GM18526 (cell line): ENCODE measurements around the gene CCDC88C.

Source experiments
- POLR2A ChIP-seq: IDR thresholded peaks from 3 replicates; pipeline ENCODE4 v1.6.1; 2011; ENCODE audit not compliant: insufficient read length; ENCODE audit errors: extremely low read depth

CCDC88C gene

DNA sequence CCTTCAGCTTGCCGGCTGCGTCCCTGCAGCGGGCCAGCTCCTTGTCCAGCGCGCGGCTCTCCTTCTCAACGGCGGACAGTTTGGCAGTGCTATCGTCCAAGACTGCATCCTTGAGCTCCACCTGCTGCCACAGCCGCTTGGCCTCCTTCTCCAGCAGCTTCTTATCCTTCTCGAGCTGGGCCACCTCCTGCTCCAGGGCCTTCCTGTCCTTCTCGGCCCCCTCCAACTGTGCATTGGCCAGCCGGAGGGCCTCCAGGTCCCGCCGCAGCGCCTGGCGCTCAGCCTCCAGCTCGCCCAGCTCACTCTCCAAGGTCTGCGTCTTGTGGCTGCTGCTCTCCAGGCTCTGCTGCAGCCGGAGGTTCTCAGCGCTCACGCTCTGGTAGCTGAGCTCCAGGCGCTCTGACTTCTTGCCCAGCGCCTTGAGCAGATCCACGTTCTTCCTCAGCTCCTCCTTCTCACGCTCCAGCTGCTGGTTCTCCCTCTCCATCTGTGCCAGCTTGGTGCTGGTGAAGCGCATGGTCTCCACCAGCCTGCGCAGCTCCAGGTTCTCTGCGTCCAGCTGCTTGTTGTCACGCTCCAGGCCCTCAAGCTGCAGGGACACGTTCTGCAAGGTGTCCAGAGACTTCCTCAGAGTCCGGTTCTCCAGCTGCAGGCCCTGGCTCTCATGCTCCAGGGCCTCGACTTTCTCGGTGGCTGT lies 104.3 kb downstream of the CCDC88C start:
- no peak for TF ChIP-seq POLR2A

DNA sequence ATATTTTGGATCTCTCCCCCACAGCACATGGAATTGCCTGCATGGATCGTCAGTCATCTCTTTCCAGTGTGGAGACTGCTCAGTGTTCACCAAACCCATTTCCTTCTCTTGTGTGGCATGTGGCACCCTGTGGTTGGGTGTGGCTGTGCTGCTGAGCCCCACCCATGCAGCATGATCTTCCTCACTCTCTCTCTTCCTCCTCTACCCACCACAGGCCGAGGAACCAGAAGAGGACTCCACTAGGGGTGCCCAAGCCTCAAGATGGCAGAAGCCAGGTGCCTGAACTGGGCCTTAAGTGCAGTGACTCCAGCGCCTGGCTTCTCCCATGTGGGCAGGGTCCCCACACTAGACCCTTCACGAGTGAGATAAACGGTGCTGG lies 106.3 kb downstream of the CCDC88C start:
- no peak for TF ChIP-seq POLR2A

DNA sequence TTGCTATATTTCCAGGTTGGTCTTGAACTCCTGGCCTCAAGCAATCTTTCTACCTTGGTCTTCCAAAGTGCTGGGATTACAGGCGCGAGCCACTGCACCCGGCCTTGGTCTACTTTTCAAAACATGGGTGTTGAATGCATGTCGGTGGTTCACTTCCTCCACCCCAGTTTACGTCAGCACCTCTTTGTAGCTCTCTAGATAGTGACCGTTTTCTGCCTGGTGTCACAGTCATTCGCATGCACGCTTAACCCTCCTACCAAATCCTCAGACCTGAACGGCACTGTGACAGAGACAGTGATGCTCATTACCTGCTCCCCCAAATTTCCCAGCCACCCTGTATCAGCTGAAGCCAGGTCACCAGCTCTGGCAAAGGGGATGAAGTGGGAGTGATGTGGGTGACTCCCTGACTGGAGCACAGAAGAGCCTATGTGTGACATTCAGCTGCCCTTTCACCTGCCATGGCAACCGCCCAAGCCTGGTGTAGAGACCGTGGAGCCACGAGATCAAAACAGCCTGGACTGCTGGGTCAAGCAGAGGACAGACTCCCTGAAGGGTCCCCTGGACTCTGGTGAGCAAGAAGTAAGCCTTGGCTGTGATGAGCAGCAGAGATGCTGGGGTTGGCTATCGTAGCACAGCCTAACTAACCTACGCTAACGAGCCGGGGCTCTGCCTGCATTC lies 106.9 kb downstream of the CCDC88C start:
- no peak for TF ChIP-seq POLR2A

DNA sequence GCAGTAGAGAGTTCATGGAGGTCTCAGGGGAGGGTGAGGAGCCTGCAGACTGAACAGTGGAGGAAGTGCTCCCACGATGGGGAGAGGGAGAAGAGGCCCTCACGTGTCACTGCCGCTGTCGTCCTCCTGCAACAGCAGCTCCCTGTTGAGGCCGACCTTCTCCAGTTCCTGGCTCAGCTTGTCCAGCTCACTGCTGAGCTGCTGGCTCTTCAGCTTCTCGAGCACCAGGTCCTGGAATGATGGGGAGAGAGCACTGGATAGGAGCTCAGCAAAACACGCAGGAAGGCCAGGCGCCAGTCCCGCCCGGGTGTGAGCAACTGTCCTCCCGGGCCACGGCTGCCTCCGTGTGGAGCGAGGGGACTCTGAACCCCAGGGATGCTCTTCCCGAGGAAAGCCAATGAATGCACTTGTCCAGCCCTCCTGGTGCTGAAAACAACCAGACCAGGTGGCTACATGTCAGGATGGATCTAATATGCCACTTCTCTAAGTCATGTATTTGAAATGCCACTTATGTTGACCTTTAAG lies 107.8 kb downstream of the CCDC88C start:
- no peak for TF ChIP-seq POLR2A

DNA sequence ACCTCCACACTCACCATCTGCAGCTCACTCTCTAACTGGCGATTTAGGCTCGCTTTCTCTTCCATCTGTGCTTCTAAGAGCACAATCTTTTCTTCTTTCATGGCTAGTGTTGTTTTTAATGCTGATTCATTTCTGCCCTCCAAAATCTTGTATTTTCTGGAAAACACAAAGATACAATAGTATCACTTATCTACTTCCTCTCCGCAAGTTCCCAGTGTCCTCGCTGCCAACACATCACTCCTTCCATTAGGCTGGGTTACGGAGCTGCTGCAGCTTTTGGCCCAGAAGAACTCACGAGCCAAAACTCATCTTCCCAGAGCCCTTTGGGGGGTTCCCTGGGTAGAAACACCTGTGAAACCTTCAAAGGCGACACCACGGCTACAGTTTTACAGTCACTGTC lies 109.3 kb downstream of the CCDC88C start:
- no peak for TF ChIP-seq POLR2A

DNA sequence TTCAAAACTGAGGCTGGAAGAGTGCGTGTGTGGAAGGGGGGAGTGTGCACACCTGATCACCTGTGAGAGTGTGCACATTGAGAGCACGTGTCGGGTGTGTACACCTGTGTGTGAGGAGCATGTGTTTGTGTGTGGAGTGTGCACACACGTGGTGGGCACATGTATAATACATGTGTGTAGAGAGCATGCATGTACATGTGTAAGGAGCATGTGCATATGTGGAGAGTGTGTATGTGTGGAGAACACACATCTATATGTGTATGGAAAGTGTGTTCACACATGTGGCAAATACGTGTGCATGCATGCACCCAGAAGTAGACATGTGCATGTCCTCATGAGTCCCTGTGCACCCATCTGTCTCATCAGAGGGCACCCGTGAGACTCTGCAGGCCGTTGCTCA lies 110.0 kb downstream of the CCDC88C start:
- no peak for TF ChIP-seq POLR2A

DNA sequence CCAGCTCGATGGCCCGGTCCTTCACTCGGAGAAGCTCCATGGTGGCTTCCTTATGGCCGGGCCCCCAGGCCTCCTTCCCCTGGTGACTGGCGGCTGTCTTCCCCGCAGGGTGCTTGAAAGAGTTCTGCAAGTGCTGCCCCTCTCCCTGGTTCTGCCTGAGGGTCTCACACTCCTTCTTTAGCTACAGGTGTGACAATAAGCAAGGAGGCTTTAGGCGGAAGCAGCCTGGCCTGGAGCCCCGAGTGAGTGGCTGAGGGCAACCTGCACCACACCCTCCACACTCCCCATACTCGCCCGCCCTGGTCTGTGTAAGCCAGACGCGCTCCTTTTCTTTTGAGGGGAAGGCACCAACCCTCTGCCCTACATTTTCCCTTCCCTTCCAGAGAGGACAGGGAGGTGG lies 110.6 kb downstream of the CCDC88C start:
- no peak for TF ChIP-seq POLR2A

DNA sequence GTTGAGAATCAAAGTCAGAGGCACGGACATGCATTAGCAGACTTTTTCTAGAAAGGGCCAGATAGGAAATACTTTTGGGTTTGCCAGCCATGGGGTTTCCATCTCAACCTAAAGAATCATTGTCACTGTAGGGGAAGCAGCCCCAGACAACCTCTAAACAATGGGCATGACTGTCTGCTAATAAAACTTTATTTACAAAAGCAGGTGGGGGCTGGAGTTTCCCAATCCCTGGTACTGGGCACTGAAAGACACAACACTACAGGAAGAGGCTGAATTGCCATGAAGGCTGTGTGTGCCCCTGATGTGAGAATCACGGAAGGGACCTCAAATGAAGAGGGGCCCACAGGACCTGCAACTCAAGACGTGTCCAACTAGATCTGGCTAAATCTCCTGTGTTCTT lies 111.1 kb downstream of the CCDC88C start:
- TF ChIP-seq POLR2A, result no peak

DNA sequence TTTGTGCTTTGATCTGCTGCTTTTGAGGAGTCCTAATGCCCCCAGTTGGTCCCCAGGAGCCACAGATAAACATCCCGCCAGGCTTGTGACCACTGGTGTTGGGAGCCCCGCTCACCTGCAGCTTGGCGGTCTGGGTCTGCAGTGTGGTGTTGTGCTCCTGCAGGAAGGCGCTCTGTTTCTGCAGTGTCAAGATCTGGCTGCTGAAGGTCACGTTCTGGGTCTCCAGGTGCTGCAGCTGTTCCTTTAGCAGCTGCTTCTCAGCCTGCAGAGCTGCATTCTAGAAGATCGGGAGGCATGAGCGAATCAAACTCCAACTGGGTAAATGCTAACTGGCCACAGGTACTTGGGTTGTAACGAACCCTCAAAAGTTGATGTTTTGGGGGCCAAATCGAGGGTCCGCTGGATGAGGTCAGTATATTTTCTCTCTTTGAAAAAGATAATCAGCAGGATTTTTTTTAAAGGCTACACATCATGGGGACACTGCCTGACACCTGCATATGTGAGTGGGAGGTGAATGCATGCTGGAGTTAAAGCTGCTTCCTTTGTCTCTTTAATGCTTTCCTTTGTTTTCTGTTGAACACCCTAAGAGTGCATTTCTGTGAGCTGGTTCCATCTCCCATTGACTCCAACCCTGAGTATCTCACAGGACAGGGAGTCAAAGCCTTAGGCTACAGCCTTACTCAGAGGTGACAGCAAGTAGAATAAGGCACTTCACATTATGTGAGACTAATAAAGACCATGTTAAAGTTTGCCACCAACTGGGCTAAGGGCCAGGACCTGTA lies 111.8 kb downstream of the CCDC88C start:
- no peak for TF ChIP-seq POLR2A

DNA sequence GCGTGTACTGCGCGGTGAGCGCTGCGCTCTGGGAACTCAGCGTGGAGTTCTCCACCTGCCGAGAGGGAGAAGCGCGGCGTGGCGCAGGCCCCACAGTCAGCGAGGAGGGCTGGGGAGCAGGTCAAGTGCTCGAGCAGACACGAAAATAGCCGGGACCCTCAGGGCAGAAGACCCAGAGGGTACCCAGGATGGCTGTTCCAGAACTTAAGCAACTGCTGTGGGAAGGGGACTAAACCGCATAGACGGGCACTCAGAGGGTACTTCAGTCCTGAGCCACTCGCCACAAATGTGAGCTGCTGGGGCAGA lies 113.7 kb downstream of the CCDC88C start:
- no peak for TF ChIP-seq POLR2A

DNA sequence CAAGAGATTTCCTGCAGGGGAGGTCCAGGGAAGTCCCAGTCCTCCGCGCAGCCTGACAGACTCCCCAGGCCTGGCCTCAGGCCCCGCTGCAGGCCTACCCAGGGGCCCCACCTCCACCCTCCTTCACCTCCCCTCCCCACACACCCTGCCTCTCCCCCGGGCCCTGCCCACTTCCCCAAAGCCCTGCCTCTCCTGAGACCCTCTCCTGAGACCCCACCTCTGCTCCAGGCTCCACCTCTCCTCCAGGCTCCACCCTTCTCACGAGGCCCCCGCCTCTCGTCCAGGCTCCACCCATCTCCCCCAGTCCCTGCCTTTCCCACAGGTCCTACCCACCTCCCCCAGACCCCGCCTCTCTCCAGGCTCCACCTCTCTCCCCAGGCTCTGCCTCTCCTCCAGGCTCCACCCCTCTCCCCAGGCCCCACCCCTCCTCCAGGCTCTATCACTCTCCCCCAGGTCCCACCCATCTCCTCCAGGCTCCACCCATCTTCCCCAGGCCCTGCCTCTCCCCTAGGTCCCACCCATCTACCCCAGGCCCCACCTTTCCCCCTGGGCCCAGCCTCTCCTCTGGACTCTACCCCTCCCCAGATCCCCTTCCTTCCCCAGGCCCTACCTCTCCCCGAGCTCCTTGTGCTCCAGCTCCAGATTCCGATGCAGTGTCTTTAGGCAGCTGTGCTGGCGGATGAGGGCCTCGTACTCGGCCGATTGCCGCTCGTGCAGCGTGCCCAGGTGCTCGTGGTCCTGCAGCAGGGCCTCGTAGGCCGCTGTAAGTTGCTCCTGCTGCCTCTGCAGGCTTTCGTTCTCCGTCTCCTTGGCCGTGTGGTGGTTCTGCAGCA lies 114.3 kb downstream of the CCDC88C start:
- TF ChIP-seq POLR2A, result no peak

DNA sequence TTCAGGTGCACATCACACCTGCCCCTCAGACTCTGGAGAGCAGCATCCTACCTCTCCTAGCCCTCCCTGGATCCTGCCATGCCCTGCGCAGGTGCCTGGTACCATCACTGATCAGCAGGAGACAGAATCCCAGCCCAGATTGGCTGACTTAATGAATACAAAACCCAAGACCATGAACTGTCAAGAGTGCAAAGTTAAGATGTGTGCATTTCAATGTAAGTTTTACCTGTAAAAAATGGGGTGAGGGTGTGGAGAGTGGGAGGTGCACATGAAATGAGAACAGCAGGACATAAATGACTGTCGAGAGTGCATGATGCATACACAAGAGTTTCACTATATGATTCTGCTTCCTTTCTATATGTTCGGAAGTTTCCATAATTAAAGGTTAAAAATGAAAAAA lies 115.2 kb downstream of the CCDC88C start:
- no peak for TF ChIP-seq POLR2A

DNA sequence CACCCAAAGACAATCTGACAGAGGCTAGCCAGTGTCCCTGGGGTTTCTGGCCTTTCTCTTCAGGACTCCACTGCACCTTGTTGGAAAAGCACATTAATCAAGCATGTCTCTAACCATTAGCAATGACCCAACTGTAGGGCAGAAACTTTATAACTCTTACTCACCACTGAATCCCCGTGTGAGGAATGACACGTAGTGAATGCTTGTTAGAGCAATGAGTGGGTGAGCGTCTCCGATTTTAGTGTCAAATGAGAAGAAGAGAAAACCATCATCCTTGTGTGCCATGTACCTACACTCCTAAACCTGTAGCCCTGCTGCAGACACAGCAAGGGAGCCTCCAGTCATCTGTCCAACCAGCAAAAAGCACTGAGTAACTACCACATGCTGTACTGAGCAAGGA lies 116.7 kb downstream of the CCDC88C start:
- no peak for TF ChIP-seq POLR2A

DNA sequence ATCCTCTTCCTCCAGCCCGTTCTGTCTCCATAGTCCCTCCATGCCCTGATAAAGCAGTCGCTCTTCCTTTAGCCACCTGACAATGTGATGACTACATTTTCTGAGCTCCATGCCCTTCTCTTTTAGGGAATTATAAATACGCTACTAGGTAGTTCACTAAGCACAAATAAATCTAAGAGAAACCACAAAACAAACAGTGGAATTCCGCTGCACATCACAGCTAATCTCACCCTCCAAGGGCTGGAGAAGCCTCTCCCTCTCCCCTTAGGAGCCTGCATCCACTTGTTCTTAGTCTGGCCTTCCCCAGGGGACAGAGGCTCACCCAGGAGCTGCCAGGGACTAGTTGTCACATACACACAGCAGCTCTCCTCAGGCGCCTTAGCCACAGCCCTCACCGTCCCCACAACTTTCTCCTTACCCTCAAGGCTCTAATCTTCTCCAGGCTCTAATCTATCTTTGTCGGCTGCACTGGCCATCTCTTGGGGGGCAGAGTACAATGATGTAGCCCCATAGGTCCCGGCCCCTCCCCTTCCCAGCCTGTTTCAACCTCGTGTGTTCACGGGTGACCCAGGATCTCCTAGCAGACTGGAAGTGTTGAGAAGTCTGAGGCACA lies 117.2 kb downstream of the CCDC88C start:
- no peak for TF ChIP-seq POLR2A
